GM21825 (cell line): ENCODE measurements around the gene GABRG3.

ENCODE experiments used
- ATAC-seq: cut with Tn5 transposase; IDR thresholded peaks from one replicate; pipeline ENCODE4 v1.9.1; 2021; ENCODE audit warnings: mild to moderate bottlenecking, moderate library complexity; ENCODE audit not compliant: unreplicated experiment

Gene GABRG3

GRCh38 chr15:27237319-27237939 is 266.4 kb downstream of the GABRG3 start:
- ATAC-seq, result no peak

DNA sequence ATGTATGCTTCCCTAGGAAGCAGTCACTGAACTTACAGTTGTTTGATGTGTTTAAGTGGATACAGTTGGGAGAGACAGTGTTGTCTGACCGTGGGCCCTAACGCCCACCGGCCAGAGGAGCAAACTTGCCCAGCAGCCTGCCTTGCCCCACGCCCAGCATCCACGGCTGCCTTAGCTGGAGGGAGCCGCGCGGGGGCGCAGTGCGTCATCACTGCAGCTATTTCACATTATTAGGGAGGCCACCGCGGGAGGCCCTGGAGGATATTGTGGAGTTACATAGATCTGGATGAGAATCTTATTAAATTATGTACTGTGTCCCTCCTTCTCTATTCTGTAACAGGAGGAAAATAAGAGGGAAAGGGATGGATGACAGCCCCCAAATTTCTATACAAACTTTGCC is 267.2 kb downstream of the GABRG3 start:
- ATAC-seq, result no peak

DNA sequence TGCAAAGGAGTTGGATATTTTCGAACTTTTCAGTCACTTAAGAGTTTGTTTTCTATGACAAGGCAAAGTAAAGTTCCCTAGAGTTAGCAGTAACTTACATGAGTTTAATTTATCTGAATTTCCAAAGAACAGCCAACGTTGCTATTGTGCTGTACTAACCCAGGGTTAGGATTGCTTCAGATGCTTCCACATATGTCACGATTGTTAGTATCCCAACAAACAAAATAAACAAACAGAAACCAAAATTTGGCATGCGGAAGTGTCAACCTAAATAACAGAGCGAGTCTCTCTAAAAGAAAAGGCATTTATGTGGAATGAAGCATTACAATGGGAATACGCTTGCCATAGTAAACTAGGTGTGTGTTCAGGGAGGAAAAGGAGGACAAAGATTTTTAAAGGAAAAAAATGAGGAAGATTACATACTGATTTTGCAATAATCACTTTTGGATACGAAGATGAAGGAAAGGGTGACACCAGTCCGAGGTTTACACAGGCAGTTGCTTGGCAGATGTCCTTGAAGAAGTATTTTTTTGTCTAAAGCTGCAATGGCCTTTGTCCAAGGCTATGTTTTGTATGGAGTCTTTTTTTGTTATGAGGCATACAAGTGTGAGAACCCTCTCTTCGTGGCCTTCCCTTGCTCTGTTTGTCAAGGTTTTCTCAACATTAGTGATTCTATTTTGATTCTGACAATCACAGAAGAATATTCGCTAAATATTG is 267.9 kb downstream of the GABRG3 start:
- no peak for ATAC-seq

DNA sequence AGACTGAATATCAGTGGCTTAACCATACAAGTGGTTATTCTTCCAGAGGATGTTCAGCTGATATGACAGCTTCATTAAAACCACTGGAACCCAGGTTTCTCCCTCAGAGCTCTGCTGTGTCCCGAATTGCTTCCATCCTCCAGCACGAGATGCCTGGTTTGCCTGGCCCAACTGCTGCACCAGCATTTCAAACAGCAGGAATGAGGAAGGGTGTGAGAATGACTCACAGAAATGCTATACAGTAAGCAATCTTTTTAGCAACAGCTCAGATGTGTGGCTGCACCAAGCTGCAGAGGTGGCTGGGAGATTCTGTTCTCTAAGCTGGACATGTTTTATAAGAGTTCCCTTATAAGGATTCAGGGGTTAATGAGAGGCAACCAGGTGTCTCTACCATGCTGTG is 271.0 kb downstream of the GABRG3 start:
- ATAC-seq, result no peak

DNA sequence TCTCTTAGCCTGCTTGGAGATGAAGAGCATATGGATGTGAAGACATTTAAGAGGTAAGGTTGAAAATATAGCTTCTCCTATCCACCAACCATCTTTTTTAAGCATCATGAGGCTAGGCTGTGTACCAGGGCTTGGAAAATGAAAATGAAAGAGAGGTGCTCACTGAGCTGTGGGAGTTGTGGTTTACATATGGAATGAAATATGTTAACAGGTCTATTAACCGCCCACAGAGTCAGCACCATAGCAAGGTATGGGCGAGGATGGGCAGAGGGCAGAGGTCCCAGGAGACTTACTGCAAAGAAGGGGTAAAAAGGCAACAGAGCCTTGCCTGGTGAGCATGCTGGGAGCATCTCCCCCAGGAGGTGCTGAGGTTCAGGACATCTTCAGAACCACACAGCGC is 273.1 kb downstream of the GABRG3 start:
- no peak for ATAC-seq

DNA sequence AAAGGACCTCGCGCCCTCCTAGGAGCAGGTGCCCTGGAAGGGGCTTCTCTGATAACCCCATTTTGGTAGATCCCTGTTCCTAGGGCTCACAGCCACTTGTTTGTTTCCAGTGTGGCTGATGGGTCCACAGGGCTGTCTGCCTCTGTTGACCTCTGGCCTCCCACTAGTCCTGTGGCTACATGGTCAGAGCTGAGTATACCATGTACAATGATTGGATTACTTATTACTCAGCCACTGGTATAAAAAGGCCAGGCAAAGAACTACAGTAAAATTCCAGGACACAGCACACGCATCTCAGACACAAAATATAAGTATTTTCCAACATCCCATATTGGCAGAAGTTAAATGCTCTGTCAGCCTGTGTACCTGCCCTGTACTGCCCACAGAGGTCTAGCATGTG is 277.3 kb downstream of the GABRG3 start:
- no peak for ATAC-seq

GRCh38 chr15:27249046-27249759 is 278.2 kb downstream of the GABRG3 start:
- ATAC-seq, result no peak

DNA sequence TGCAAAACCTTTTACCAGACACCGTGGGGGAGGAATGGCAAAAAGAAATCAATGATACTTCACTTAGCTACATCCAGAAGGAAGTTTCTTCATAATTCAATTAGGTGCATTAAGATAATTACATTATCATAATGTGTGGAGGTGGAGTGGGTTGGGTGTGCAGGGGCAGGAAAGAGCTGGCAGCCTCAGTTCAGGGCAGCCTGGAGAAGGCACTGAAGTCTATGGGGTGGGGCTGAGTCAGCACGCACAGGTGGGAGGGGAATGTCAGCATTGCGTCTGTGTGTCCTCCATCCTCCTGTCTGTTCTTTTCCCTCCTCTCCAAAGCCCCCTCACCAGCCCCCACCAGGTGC is 278.8 kb downstream of the GABRG3 start:
- no peak for ATAC-seq

DNA sequence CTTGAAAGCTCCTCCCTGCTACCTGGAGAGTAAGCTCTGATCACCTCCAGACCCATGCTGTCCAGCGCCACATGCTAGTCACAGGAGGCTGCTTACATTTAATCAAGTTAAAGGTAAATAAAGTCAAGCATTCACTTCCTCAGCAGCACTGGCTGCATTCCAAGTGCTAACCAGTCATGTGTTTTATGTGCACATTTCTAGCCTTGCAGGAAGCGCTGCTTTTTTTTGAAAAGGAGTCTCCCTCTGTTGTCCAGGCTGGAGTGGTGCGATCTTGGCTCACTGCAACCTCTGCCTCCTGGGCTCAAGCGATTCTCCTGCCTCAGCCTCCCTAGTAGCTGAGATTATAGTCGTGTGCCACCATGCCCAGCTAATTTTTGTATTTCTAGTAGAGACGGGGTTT is 279.2 kb downstream of the GABRG3 start:
- ATAC-seq, result no peak

- ATAC-seq, result no peak
Measured at GRCh38 chr15:27254055-27254454, 283.1 kb downstream of the GABRG3 start.

DNA sequence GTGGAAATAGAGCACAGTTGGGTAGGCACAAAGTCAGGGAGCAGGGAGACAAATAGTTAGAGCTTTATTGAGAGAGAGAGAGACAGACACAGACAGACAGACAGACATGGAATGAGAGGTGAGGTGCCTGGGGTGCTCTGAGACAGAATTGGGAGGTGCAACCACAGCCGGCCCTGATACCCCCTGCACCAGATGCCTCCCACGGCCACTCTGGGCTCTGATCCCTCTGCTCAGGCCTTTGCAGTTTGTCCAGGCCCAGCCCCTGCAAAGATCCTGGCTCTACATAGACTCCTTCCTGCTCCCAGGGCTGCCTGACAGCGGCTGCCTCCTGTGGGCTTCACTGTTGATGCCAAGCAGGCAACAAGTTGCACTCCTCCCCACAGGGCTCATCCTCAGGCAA is 283.8 kb downstream of the GABRG3 start:
- no peak for ATAC-seq

GRCh38 chr15:27256446-27256845 is 285.5 kb downstream of the GABRG3 start:
- ATAC-seq, result no peak

DNA sequence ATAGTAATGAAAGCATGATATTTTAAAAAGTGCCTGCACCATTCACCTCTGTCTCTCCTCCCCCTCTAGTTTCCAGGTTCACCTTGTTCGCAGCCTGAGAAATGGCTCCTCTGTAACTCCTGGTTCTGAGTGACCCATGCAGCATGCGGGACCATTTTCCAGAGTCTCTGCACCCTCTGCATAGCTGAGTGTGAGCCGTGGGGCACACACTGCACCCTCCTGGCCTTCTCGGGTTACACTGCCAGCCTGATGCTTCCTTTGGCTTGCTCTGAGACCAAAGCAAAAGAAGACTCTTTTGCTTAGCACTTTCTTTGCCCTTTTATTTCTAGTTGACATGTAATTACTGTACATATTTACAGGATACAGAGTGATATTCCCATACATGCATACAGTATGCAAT is 287.3 kb downstream of the GABRG3 start:
- ATAC-seq, result no peak

DNA sequence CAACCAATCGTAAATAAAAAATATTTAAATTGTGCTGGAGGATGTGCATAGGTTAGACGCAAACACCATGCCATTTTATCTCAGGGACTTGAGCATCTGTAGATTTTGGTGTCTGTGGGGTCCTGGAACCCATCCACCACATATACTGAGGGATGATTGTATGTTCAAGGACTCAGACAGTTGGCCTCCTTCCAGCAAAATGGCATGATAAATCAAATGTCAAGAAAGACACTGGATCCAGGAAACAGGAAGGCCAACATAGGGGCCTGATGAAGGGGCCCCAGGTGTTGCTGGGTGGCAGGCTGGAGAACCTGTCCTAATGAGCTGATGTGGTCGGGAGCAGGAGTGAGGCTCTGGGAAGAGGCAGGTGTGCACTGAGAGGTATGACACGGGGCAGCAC is 289.5 kb downstream of the GABRG3 start:
- no peak for ATAC-seq

- ATAC-seq, result no peak
Measured at GRCh38 chr15:27268923-27269322, 297.9 kb downstream of the GABRG3 start.

- ATAC-seq, result no peak
Measured at GRCh38 chr15:27271258-27271657, 300.3 kb downstream of the GABRG3 start.

- no peak for ATAC-seq
Measured at GRCh38 chr15:27272427-27272826, 301.4 kb downstream of the GABRG3 start.

GRCh38 chr15:27273506-27273905 is 302.5 kb downstream of the GABRG3 start:
- ATAC-seq, result no peak

- no peak for ATAC-seq
Measured at GRCh38 chr15:27278761-27279160, 307.8 kb downstream of the GABRG3 start.

DNA sequence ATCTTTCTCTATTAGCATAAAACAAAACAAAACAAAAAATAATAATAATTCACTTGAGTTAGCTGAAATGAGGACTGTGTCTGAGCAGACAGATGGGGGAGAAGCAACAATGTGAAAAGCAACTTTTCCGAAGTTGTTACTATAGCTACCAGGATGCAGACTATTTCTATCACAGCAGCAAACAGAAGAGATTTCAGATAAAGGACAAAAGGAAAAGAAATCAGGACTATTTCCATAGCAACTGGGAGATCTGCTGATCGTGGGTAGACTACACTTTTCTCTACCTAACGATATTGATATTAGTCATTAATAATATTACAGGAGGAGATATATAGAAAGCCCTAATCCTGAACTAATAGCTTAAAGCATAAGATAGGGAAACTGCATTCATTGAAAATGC is 321.7 kb downstream of the GABRG3 start:
- no peak for ATAC-seq

- ATAC-seq, result no peak
Measured at GRCh38 chr15:27293607-27294006, 322.6 kb downstream of the GABRG3 start.

DNA sequence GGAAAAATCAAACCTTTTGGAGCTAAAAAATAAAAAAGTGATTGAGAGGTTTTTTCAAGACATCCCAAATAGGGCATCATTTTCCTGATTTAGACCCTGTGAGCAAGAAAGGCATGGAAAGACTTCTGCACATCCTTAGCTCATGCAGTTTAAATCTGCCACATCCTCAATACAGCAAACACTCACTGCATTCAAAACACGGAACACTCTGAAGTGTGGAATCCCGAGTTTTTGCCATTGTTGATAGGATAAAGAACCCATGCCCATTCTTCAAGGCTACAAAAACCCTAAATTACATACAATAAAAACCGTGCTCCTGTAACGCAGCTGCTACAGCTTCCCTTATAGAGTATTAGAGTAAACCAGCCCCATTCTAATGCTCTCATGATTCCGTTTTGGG is 346.8 kb downstream of the GABRG3 start:
- ATAC-seq, result no peak
